GM21528 (cell line): ENCODE results near the gene CNKSR2.

Experiments used
- ATAC-seq: cut with Tn5 transposase; IDR thresholded peaks from one replicate; pipeline ENCODE4 v1.9.1; 2021; ENCODE audit warnings: mild to moderate bottlenecking, moderate library complexity; ENCODE audit not compliant: unreplicated experiment, low FRiP score

CNKSR2 gene

DNA sequence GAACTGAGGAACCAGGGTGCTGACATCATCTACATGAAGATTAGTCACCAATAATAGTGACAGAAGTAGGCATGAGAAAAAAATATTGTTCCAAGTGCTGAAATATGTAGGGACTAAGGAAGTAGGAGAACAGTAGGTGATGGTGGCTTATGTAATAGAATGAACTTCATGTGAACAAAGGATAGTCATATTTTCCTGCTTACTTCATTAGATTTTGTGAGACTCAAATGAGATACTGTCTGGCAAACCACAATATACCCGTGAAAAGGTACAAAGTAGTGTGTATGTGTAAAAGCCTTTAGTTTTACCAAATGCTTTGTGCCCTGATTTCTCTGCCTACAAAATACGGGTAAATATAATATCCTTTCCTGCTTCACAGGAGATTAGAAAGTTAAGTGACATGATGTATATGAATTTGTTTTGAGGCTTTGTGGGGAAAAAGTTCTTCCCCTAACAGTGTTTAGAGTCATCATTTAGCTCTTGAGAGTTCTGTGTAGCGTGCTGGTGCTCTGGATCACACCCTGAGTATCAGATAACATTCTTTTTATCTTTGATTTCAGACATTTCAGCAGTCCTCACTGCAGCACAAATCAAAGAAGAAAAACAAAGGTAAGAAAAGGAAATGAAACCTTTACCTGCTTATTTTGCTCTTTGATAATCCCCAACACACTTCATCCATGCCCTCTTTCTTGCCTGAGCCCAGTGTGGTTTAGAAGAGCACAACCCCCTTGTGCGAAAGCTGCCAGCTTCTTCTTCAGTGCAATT lies 216.0 kb downstream of the CNKSR2 start:
- ATAC-seq, result no peak

DNA sequence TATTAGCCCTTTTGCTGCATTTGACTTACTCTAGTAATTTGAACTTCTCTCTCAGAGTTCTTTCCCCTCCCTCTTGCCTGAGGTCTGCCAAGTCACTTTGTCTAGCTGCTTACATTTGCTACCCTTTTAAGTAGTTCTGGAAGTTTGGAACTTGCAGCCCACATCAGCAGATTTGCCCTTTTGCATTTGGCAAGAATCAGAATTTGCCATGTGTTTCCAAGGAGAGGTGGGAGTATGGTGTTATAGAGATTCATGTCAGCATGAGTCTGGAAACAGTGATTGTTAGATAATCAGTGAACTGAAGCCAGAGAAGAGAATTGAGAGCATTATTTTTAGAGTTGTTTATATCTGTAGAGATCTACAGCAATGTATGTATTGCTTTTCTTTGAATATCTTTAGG lies 231.8 kb downstream of the CNKSR2 start:
- no peak for ATAC-seq

DNA sequence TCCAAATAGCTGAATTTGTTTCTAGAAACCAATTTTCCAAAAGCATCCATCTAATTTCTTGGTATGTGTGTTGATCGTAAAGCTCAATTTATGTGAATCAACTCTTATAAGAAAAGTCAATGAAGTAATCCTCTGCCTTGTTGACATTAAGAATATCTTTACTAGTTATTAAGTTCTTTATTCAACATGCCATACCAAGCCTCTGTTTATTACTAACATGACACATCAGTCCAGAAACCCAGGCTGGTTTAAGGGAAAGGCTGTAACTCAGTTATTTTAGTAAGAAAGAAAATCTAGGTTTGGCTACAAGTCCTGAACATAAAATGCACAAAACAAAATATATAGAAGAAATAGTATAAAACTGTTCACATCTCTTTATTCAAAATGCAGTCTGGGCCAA lies 235.9 kb downstream of the CNKSR2 start:
- no peak for ATAC-seq

- no peak for ATAC-seq
Measured at GRCh38 chrX:21612154-21612553, 237.9 kb downstream of the CNKSR2 start.

GRCh38 chrX:21616386-21616785 lies 242.2 kb downstream of the CNKSR2 start:
- ATAC-seq, result no peak

DNA sequence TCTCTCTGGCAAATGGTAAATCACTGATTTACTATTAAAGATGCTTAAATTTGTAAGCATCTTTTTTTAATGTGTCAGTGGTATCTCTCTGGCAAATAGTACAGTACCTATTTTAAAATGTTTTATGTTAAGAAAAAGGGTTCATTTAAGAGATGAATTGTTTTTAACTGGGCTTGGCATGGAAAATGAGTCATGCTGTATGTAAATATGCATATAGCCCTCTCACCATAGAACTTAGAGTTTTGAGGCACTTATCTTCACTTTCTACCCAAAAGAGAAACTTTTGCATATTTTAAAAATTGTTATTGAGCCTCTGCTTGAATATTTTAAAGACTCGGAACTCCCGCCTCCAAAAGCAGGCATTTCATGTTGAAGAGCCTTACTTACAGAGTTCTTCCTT lies 246.0 kb downstream of the CNKSR2 start:
- no peak for ATAC-seq

DNA sequence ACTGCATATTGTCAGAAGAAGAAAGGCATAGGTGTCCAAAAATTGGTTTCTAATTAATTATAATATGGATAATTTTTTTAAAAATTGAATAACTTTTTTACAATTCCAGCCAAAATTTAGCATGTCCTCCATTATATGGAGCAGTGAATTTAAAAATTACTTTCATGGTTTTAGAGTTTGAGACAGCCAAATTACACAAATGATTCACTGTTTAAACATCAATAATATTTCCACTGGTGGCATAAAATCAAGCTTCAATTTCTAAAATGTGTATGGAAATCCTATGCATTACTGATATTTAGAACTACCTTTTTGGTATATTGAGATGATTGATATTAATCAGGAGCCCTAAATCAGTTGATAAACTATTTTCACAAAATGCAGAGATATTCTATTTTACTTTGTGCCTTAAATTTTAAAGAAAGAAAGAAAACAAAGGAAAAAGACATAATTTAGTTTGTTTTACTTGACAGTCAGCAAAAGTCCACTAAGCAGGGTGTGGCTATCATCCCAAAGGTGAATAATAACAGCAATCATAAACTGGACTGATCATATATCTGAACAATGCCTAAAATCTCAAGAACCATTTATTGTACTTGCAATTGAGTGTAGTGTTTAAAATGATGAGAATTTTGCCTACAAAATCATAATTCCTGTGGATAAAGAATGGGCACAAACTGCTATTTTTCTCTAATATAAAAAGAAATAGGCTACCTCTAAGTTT lies 249.7 kb downstream of the CNKSR2 start:
- no peak for ATAC-seq

DNA sequence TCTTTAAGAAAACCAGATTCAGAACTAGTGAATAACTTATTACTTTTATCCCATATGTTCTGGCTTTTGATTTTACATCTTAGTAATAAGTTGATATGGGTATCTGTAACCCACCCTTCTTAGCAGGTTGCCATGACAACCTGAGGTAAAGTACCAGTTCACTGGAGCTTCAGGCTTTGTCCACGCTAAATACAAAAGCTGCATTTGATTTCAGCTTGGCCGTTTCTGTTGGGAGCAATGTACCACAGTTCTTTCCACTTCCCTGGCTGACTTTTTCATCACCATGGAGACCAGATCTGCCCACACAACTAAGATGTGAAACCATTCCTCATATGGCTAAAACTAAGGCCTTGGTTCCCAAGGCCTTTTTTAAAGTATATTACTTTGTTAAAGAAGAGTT lies 257.8 kb downstream of the CNKSR2 start:
- no peak for ATAC-seq

- no peak for ATAC-seq
Measured at GRCh38 chrX:21638311-21638710, 264.1 kb downstream of the CNKSR2 start.

DNA sequence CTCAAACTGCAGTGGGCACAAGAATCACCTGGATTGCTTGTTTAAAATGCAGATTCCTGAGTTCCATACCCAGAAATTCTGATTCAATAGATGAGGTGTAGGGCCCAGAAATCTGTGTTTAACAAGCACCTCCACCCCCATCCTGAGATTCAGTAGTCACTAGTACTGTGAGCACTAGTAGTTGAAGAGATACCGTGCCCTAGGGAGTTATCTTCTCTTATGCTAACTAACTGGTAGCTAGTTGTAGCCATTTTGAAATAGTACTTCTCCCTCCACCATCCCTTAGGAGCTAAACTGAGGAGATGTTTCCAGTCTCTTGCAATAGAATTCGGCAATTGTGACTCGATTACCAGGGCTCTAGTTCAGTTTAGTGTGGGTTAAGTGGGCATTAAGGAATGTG lies 265.6 kb downstream of the CNKSR2 start:
- no peak for ATAC-seq

DNA sequence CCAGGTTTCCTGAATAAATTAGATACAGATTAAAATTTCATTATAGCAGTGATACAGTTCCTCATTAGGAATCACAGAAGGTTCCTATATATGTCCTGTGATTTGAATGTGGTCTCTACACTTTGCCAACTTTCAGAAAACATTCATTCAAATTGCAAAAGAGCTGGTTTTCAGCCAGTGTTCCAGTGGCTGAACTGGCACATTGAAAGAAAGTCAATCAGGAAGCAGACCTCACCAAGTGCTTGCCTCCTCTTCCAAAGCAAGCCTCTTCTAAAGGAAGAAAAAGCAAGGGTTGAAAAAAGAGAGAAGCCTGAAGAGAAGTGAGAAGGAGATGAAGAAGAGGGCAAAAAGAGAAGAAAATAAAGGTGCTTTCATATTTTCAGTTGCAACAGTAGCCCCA lies 271.2 kb downstream of the CNKSR2 start:
- no peak for ATAC-seq

DNA sequence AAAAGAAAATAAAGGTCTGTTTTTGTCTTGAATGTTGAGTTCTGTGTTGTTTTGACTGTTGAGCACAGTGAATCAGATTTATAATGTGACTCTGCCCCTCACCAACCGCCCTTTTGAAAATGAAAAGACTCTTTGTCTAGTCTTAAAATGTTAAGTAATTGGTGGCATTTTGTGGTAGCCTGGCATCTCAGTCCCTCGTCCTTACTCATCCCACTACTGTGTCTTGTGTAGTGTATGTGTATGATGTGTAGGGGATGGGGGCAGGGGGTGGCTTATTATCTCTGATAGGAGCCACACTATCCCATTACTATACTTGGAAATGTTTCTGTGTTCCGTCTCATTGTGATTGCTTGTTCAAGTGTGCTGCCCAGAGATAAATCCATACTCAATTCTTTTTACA lies 271.7 kb downstream of the CNKSR2 start:
- ATAC-seq, result no peak

DNA sequence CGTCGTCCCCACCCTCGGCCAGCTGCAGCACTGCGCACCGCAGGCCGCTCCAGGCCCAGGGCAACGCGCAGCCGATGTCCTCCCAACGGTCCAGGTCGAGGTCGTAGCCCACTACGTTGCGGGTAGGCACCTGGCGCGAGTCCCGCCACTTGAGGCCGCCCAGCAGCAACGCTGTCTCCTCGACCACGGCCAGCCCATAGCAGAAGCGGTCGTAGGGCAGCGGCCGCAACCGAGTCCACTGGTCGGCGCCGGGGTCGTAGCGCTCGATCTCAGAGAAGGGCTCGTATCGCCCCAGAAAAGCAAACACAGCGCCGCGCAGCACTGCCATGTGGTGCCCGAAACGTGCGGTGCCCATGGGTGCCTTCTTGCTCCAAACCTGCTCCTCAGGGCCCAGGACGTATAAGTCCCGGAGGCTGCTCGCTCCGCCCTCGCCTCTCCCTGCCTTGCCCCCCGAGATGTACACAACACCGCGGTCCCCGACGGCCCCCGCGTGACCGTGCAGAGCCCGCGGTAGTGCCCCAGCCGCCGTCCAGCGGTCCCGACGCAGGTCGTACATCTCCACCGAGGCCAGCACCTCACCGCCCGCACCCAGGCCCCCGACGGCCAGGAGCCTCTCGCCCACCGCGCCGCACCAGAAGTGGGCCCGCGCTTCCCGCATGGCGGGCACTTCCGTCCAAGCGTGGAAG lies 281.8 kb downstream of the CNKSR2 start:
- ATAC-seq, result no peak

GRCh38 chrX:21656587-21657317 lies 282.5 kb downstream of the CNKSR2 start:
- no peak for ATAC-seq

- no peak for ATAC-seq
Measured at GRCh38 chrX:21657318-21658151, 283.3 kb downstream of the CNKSR2 start.

- no peak for ATAC-seq
Measured at GRCh38 chrX:21658152-21658737, 284.0 kb downstream of the CNKSR2 start, which contains the start of gene KLHL34. Gene KLHL34, minus strand, starts transcription at chrX:21658330. Its CDS starts 542 bp downstream, at chrX:21657788.

GRCh38 chrX:21658746-21659145 lies 284.5 kb downstream of the CNKSR2 start:
- ATAC-seq, result no peak

GRCh38 chrX:21659320-21659719 lies 285.1 kb downstream of the CNKSR2 start:
- no peak for ATAC-seq

GRCh38 chrX:21660156-21660555 lies 285.9 kb downstream of the CNKSR2 start:
- ATAC-seq, result no peak

DNA sequence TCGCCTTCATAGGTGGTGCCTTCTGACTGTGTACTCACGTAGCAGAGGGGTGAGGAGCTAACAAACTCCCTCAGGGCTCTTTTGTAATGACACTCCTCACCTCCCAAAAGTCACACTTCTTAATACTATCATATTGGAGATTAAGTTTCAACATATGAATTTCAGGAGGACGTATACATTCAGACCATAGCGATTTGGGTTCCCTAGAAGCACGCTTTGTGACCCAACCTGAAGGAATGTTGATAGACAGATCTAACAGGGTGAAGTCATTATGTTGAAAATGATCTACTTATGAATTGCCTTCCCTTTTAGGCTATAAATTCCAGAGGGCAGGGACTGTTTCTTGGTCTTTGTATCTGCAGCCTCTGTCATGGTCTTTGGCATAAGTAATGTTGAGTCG lies 287.1 kb downstream of the CNKSR2 start:
- ATAC-seq, result no peak
